Endothelial cell of umbilical vein (primary cell): ENCODE measurements around the gene CCR5. TPM values are rescaled to one million over a fixed set of nuclear protein-coding genes. Genes with fewer than 3 reads are reported as not detected.

Source experiments
- BruUV-seq: library from RNA; stranded (reverse); fragments of 400-500 nt; replicated peaks from 2 replicates; lab custom pipeline; 2021; lab: Mats Ljungman, UMichigan
- CTCF ChIA-PET: fragments of 300-600, 350-600 bp; sonication (Branson Sonifier 250); formaldehyde crosslinking; loops from one replicate; lab custom pipeline; 2021; ENCODE audit warnings: antibody characterized with exemption, inconsistent platforms; lab: Charles Lee
- POLR2A ChIA-PET: fragments of 300-600, 350-600 bp; sonication (Branson Sonifier 250); formaldehyde crosslinking; loops from one replicate; lab custom pipeline; 2021; ENCODE audit warnings: antibody characterized with exemption, inconsistent platforms; lab: Charles Lee
- DNase-seq: peaks from one replicate; pipeline ENCODE4 v3.0.0-alpha.2; 2011; ENCODE audit warnings: low read depth, low spot score
- FAIRE-seq: peaks from 2 replicates; lab custom pipeline; 2011; peaks lifted over from hg19 to GRCh38; lab: Jason Lieb, UNC
- H2AFZ ChIP-seq: 2 replicates; pipeline ENCODE4 v1.6.0; 2012; ENCODE audit warnings: low read depth, low read length, control low read depth, inconsistent platforms
- H3K27ac ChIP-seq: 2 replicates; pipeline ENCODE4 v1.5.1; 2011; ENCODE audit warnings: low read depth, mild to moderate bottlenecking, control low read depth, low read length, moderate library complexity; ENCODE audit not compliant: insufficient read depth
- H3K27me3 ChIP-seq, 2 experiments: 2 replicates each; pipeline versions ENCODE4 v1.6.0 to v1.6.1; 2011; ENCODE audit warnings: low read length in 2 of 2, mixed read lengths in 1 of 2; ENCODE audit not compliant: control insufficient read depth in 2 of 2, insufficient read depth in 2 of 2
- H3K36me3 ChIP-seq, 2 experiments: 2 replicates in 1 of 2; 3 replicates in 1 of 2; pipeline ENCODE4 v1.5.1; 2011; ENCODE audit warnings: low read length in 2 of 2, mild to moderate bottlenecking in 1 of 2, moderate library complexity in 1 of 2; ENCODE audit not compliant: control insufficient read depth in 2 of 2, insufficient read depth in 2 of 2; ENCODE audit errors: extremely low read depth in 1 of 2
- H3K4me1 ChIP-seq: 3 replicates; pipeline ENCODE4 v1.5.1; 2011; ENCODE audit warnings: mild to moderate bottlenecking, low read length; ENCODE audit not compliant: control insufficient read depth, insufficient read depth; ENCODE audit errors: extremely low read depth
- H3K4me2 ChIP-seq: 2 replicates; pipeline ENCODE4 v1.6.1; 2011; ENCODE audit warnings: low read length, control low read depth, mixed read lengths; ENCODE audit not compliant: insufficient read depth
- H3K4me3 ChIP-seq, 3 experiments: fragments of 200-600 bp in 1 of 3; sonication (generic), shearing (Covaris generic) in 1 of 3; replicated peaks in 1 of 3; 2 replicates each; pipeline ENCODE4 v1.5.1; 2011 to 2016; ENCODE audit warnings: control low read depth in 3 of 3, low read length in 3 of 3, mild to moderate bottlenecking in 2 of 3, inconsistent platforms in 1 of 3, low read depth in 1 of 3, moderate library complexity in 1 of 3; ENCODE audit not compliant: insufficient read depth in 1 of 3
- H3K79me2 ChIP-seq: 2 replicates; pipeline ENCODE4 v1.6.0; 2012; ENCODE audit warnings: low read length, inconsistent platforms; ENCODE audit not compliant: control insufficient read depth, insufficient read depth
- H3K9ac ChIP-seq: replicated peaks from 2 replicates; pipeline ENCODE3; 2011; ENCODE audit warnings: low read length, control low read depth; ENCODE audit not compliant: insufficient read depth; ENCODE audit errors: extremely low read depth
- H3K9me1 ChIP-seq: replicated peaks from 3 replicates; pipeline ENCODE4 v1.6.0; 2011; ENCODE audit warnings: mild to moderate bottlenecking, low read length; ENCODE audit not compliant: control insufficient read depth, insufficient read depth; ENCODE audit errors: extremely low read depth
- H3K9me3 ChIP-seq: replicated peaks from 2 replicates; pipeline ENCODE4 v1.5.1; 2012; ENCODE audit warnings: low read length, inconsistent platforms; ENCODE audit not compliant: control insufficient read depth, insufficient read depth
- H4K20me1 ChIP-seq: replicated peaks from 2 replicates; pipeline ENCODE3; 2011; ENCODE audit warnings: mild to moderate bottlenecking, low read length; ENCODE audit not compliant: control insufficient read depth, insufficient read depth; ENCODE audit errors: extremely low read depth
- EZH2 ChIP-seq: IDR thresholded peaks from 2 replicates; pipeline ENCODE4 v1.6.1; 2012; ENCODE audit warnings: borderline replicate concordance, low read depth, mild to moderate bottlenecking, moderate library complexity, low read length, inconsistent platforms; ENCODE audit not compliant: severe bottlenecking
- FOS ChIP-seq: IDR thresholded peaks from 2 replicates; pipeline ENCODE4 v1.6.1; 2011; ENCODE audit warnings: mild to moderate bottlenecking, low read length, moderate library complexity, borderline replicate concordance; ENCODE audit not compliant: insufficient read depth
- GATA2 ChIP-seq: IDR thresholded peaks from 2 replicates; pipeline ENCODE4 v1.7.0; 2011; ENCODE audit warnings: low read depth, mild to moderate bottlenecking, moderate library complexity, mixed read lengths, low read length; ENCODE audit not compliant: insufficient read length, insufficient read depth
- JUN ChIP-seq: IDR thresholded peaks from 2 replicates; pipeline ENCODE4 v1.6.1; 2011; ENCODE audit warnings: borderline replicate concordance, low read depth; ENCODE audit not compliant: insufficient read length, insufficient read depth
- MYC ChIP-seq: IDR thresholded peaks from one replicate; pipeline ENCODE4 v1.6.1; 2011; ENCODE audit warnings: mild to moderate bottlenecking, low read depth, low read length
- POLR2A ChIP-seq: IDR thresholded peaks from 2 replicates; pipeline ENCODE4 v1.6.1; 2012; ENCODE audit warnings: low read depth, mild to moderate bottlenecking, control low read depth, low read length
- POLR2AphosphoS5 ChIP-seq: IDR thresholded peaks from 2 replicates; pipeline ENCODE4 v1.6.1; 2012; ENCODE audit warnings: low read depth, mild to moderate bottlenecking, control low read depth, low read length, moderate library complexity; ENCODE audit not compliant: insufficient read depth
- dilution Hi-C: fragments of 300-500 bp; cut with MboI; formaldehyde crosslinking; loops from one replicate; pipeline ENCODE4 v1.15.0; 2019; ENCODE audit warnings: low sequenced_read_pairs; ENCODE audit not compliant: extremely low pct_ligation_motif_present
- intact Hi-C: fragments of 100-400 bp; cut with micrococcal nuclease; formaldehyde crosslinking; loops from one replicate; pipeline ENCODE4 v1.10.0; 2022
- polyA plus RNA-seq, 4 experiments: library from polyadenylated mRNA; depleted of rRNA in 3 of 4; stranded (reverse) in 3 of 4; unstranded in 1 of 4; fragments of >200 nt; gene quantifications; 2 replicates each; pipeline versions ENCODE4 v1.2.1 to v1.2.3, GENCODE V29; 2011 to 2012; ENCODE audit warnings: missing spikeins in 1 of 4
- total RNA-seq: library from RNA; stranded (reverse); gene quantifications from 2 replicates; pipeline ENCODE4 v1.2.3, GENCODE V29; 2021
- TF ChIP-seq, protein P1 (sequence below): IDR thresholded peaks from 2 replicates; pipeline ENCODE4 v1.6.1; 2011; ENCODE audit not compliant: insufficient read depth, insufficient read length
- TF ChIP-seq, protein P2 (sequence below), 2 donors: IDR thresholded peaks; 1 replicate in 1 of 2; 2 replicates in 1 of 2; pipeline ENCODE4 v1.5.1; 2011; ENCODE audit warnings: low read length in 2 of 2, mild to moderate bottlenecking in 2 of 2, moderate library complexity in 2 of 2, control low read depth in 1 of 2, inconsistent platforms in 1 of 2, low read depth in 1 of 2; ENCODE audit not compliant: insufficient read depth in 1 of 2; ENCODE audit errors: extremely low read depth in 1 of 2

CCR5 gene
- total and polyA plus RNA-seq, 2 donors (not counting 3 experiments of a cell fraction or from before 2014, with no cell fraction given), result not detected

DNA sequence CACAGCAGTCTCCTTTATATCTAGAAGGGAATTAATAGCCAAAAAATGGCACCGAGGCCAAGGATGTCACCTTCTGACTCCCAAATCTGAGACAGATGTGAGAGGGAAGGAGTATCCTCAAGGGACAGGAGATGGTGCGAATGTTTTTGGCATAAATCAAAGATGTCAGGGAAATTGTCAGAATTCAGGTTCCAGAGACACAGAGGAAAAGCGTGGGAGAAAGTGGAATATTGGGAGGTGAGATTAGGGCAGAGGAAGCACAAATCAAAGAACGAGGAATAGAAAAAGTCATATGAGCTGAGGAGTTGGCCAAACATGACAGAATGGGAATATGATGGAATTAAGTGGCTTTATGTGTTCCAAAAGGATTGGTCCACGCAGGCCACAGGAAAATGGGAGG lies 30.1 kb downstream of the CCR5 start:
- no peak for TF ChIP-seq EZH2
- no peak for TF ChIP-seq GATA2
- no peak for TF ChIP-seq POLR2A
- no peak for TF ChIP-seq JUN
- TF ChIP-seq, protein P1, sequence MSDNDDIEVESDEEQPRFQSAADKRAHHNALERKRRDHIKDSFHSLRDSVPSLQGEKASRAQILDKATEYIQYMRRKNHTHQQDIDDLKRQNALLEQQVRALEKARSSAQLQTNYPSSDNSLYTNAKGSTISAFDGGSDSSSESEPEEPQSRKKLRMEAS, result no peak
- TF ChIP-seq, protein P2, sequence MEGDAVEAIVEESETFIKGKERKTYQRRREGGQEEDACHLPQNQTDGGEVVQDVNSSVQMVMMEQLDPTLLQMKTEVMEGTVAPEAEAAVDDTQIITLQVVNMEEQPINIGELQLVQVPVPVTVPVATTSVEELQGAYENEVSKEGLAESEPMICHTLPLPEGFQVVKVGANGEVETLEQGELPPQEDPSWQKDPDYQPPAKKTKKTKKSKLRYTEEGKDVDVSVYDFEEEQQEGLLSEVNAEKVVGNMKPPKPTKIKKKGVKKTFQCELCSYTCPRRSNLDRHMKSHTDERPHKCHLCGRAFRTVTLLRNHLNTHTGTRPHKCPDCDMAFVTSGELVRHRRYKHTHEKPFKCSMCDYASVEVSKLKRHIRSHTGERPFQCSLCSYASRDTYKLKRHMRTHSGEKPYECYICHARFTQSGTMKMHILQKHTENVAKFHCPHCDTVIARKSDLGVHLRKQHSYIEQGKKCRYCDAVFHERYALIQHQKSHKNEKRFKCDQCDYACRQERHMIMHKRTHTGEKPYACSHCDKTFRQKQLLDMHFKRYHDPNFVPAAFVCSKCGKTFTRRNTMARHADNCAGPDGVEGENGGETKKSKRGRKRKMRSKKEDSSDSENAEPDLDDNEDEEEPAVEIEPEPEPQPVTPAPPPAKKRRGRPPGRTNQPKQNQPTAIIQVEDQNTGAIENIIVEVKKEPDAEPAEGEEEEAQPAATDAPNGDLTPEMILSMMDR (IDR thresholded peaks at IDR 0.05; ENCODE audit: extremely low read depth in 1 of 2, insufficient read depth in 1 of 2, low read depth in 1 of 2, low read length in 2 of 2), result no peak
- no peak for TF ChIP-seq FOS
- TF ChIP-seq POLR2AphosphoS5, result no peak
- TF ChIP-seq MYC, result no peak
- H3K9me1 ChIP-seq, result no peaks in the 10 kb centered on the region
- DNase-seq, result no peak
- H3K27me3 ChIP-seq, result no peaks in the 10 kb centered on the region
- H4K20me1 ChIP-seq, result no peaks in the 10 kb centered on the region
- FAIRE-seq, result no peak
- ChIA-PET POLR2A (no interaction called here), CTCF (interaction anchor here (1.3 to 3.8 kb wide), 2 partner anchors 23 to 26 kb away, joined by 7 to 13 read pairs; no protein-coding TSS in a partner anchor)
- intact Hi-C loops, result no loop called here
- dilution Hi-C loops, result no loop called here
- no peak overlapping the region for H3K9ac ChIP-seq
- H3K27ac ChIP-seq, result no peak overlapping the region
- H3K79me2 ChIP-seq, result no peaks in the 10 kb centered on the region
- BruUV-seq, result no TSS peak
- no peaks in the 10 kb centered on the region for H3K9me3 ChIP-seq
- H2AFZ ChIP-seq, result no peak overlapping the region
- H3K4me1 ChIP-seq, result peaks cover 21% of the 10 kb centered on the region
- H3K4me2 ChIP-seq, result no peak overlapping the region
- no peaks in the 10 kb centered on the region for H3K36me3 ChIP-seq
- H3K4me3 ChIP-seq, result no peak overlapping the region
